Measurements from ENCODE around the gene C1QTNF9B. TPM values are rescaled to one million over a fixed set of nuclear protein-coding genes. Genes with fewer than 3 reads are reported as not detected.

The C1QTNF9B gene
- total and polyA plus RNA-seq, 10 donors = 0.23 to 1.9 (median 0.77) TPM; not detected in 3

DNA sequence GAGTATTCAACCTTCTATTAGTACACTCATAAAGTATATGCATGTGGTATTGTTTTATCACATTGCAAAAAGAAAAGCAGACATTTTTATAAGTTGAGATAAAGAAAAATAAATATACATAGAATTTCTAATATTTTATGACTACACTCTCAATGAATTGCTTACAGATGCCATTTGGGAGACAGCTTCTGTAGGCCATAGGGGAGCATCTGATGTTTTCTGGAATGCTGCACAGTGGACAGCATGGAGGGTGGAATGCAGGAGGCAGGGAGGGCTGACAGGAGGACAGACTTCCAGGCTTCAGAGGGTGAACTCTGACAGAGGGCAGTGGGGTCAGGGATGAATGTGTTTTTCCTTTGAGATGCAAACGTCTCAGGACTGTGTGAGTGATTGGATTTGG lies 53.9 kb downstream of the C1QTNF9B start:
- H3K4me3 ChIP-seq = no peak overlapping the region
- WGBS, 5 donors = 58 to 85% (median 76%) methylated on average over 1 of the region's 1 CpG
- H3K27me3 ChIP-seq (replicated peaks in 1 of 7) = no peaks in the 10 kb centered on the region
- DNase-seq = no peak
- peaks cover 0 to 31% (median 6%) of the 10 kb centered on the region in 6 donors for H3K4me1 ChIP-seq
- H3K36me3 ChIP-seq = peaks cover 0 to 34% (median 7%) of the 10 kb centered on the region in 6 donors
- H3K9me3 ChIP-seq = no peaks in the 10 kb centered on the region
- TF ChIP-seq POLR2AphosphoS5 (IDR thresholded peaks at IDR 0.05) (no peak), POLR2A (IDR thresholded peaks at IDR 0.05) (no peak)
- TF ChIP-seq, protein P1, sequence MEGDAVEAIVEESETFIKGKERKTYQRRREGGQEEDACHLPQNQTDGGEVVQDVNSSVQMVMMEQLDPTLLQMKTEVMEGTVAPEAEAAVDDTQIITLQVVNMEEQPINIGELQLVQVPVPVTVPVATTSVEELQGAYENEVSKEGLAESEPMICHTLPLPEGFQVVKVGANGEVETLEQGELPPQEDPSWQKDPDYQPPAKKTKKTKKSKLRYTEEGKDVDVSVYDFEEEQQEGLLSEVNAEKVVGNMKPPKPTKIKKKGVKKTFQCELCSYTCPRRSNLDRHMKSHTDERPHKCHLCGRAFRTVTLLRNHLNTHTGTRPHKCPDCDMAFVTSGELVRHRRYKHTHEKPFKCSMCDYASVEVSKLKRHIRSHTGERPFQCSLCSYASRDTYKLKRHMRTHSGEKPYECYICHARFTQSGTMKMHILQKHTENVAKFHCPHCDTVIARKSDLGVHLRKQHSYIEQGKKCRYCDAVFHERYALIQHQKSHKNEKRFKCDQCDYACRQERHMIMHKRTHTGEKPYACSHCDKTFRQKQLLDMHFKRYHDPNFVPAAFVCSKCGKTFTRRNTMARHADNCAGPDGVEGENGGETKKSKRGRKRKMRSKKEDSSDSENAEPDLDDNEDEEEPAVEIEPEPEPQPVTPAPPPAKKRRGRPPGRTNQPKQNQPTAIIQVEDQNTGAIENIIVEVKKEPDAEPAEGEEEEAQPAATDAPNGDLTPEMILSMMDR (IDR thresholded peaks at IDR 0.05 in 8 of 11, conservative IDR thresholded peaks at IDR 0.05 in 3 of 11) = no peak
- H3K27ac ChIP-seq = no peak overlapping the region
- intact Hi-C loops (cut with DNase I; ENCODE audit: low total_unique reads) = no loop called here

DNA sequence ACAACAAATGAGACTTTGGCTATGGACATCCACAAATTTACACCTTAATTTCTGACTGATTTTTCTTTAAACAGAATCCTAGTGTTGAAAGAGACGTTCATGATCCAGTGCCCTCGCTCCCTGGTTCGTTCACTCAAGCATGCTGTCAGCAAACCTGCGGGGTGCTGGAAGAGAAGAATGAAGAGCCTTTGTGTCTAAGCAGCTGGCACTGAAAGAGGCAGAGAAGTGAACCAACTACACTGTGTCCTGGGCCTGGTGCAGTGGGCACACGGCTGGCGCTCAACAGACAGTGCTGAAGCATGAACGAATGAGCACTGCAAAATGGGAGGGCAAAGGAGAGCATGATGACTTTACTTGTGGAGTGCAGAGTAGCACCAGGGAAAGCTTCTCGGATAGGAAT lies 54.9 kb downstream of the C1QTNF9B start:
- no peak for DNase-seq
- 93 to 96% (median 94%) methylated on average over 8 of the region's 8 CpGs for WGBS, 5 donors
- Histone ChIP-seq H3K27ac (no peak overlapping the region), H3K9me3 (no peaks in the 10 kb centered on the region), H3K27me3 (replicated peaks in 1 of 7) (no peaks in the 10 kb centered on the region), H3K36me3 (peaks cover 0 to 42% (median 8%) of the 10 kb centered on the region in 6 donors), H3K4me1 (peaks cover 0 to 21% (median 5%) of the 10 kb centered on the region in 6 donors), H3K4me3 (no peak overlapping the region)
- intact Hi-C loops (cut with DNase I; ENCODE audit: low total_unique reads) = no loop called here
- TF ChIP-seq, protein P1 (IDR thresholded peaks at IDR 0.05 in 8 of 11, conservative IDR thresholded peaks at IDR 0.05 in 3 of 11) = no peak
- no peak for TF ChIP-seq POLR2AphosphoS5 (IDR thresholded peaks at IDR 0.05)
- no peak for TF ChIP-seq POLR2A (IDR thresholded peaks at IDR 0.05)

Other genes starting within 250 kb of the C1QTNF9B start
- gene MIPEP, start 8.1 kb downstream of the C1QTNF9B start, total RNA-seq = 10 to 100 TPM in 6 of 7 donors, 1 to 10 TPM in 1; 7.2 to 13.4 (median 10.8) TPM
- gene MIPEP, start 8.1 kb downstream of the C1QTNF9B start, polyA plus RNA-seq = 10 to 100 TPM in 2 of 3 donors, 1 to 10 TPM in 1; 8.8 to 16.3 (median 10.8) TPM